HG03097 (cell line): Measurements from ENCODE around the gene DOCK6.

Experiments
- ATAC-seq: cut with Tn5 transposase; IDR thresholded peaks from one replicate; pipeline ENCODE4 v1.9.1; 2021; ENCODE audit not compliant: unreplicated experiment, low FRiP score

Gene DOCK6

DNA sequence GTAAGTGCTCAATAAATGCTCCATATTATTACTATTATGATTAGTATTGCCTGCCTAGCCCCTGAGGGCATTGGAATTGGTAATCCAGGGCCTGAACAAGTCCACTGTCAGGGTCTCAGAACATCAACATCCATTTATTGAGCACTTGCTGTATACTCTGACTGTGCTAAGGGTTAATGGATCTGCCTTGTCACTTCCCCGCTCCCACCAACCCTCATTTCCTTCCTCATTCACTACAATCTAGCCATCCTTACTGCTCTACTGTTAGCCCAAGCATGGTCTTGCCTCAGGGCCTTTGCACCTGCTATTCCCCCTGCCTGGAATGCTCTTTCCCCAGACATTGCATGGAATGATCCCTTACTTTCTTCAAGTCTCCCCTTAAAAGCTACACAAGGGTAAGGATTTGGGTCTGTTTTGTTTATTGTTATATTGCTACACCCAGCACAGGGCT is 35.6 kb downstream of the DOCK6 start:
- no peak for ATAC-seq

DNA sequence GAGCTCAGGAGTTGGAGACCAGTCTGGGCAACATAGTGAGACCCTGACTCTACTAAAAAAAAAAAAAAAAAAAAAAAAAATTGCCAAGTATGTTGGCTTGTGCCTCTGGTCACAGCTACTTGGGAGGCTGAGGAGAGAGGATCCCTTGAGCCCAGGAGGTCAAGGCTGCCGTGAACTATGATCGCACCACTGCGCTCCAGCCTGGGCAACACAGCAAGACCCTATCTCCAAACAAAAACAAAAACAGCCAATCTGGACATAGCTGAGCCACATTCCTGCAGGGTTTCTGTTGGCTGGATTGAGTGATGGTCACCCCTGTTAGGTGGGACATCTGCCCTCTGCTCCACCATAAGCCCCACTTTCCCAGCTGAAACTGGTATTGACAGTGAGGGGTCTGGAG is 36.5 kb downstream of the DOCK6 start:
- no peak for ATAC-seq

- no peak for ATAC-seq
Measured at GRCh38 chr19:11225172-11225571, 37.2 kb downstream of the DOCK6 start.

- ATAC-seq = no peak
Measured at GRCh38 chr19:11224429-11224828, 37.9 kb downstream of the DOCK6 start.

GRCh38 chr19:11223200-11223599 is 39.1 kb downstream of the DOCK6 start:
- no peak for ATAC-seq

DNA sequence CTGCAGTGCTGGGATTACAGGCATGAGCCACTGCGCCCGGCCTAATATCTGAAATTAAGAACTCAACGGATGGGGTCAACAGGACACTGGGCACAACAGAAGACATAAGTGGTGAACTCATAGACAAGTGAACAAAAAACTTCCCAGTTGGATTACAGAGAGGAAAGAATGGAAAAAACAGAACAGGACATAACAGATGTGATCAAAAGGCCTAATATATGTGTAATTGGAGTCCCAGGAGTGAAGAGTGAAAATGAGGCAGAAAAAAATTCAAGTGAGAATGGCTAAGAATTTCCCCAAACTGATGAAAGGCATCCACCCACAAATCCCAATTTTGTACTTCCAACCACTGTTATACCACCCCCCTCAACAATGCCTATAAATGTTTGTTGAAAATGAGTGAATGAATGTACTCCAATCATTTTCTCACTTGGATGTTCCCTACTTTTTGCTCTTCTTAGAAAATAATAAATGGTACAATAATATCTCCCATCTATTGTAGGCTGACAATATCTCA is 41.2 kb downstream of the DOCK6 start:
- ATAC-seq = no peak

GRCh38 chr19:11214387-11214786 is 47.9 kb downstream of the DOCK6 start:
- ATAC-seq = no peak

DNA sequence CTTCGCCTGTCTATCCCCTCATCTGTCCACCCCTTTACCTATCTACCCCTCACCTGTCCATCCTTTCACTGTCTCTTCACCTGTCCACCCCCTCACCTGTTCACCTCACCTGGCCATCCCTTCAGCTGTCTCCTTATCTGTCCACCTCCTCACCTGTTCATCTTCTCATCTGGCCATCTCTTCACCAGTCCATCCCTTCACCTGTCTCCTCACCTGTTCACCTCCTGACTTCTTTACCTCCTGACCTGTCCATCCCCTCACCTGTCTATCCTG is 51.7 kb downstream of the DOCK6 start:
- no peak for ATAC-seq

DNA sequence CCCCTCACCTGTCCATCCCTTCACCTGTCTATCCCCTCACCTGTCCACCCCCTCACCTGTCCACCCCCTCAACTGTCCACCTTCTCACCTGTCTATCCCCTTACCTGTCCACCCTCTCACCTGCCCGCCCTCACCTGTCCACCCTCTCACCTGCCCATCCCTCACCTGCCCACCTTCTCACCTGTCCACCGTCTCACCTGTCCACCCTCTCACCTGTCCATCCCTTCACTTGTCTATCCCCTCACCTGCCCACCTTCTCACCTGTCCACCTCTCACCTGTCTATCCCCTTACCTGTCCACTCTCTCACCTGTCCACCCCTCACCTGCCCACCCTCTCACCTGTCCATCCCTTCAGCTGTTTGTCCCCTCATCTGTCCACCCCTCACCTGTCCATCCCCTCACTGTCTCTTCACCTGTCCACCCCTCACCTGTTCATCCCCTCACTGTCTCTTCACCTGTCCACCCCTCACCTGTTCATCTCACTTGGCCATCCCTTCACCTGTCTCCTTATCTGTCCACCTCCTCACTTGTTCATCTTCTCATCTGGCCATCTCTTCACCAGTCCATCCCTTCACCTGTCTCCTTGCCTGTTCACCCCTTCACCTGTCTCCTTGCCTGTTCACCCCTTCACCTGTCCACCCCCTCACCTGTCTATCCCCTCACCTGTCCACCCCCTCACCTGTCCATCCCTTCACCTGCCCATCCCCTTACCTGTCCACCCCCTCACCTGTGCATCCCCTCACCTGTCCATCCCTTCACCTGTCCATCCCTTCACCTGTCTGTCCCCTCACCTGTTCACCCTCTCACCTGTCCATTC is 52.3 kb downstream of the DOCK6 start:
- no peak for ATAC-seq

DNA sequence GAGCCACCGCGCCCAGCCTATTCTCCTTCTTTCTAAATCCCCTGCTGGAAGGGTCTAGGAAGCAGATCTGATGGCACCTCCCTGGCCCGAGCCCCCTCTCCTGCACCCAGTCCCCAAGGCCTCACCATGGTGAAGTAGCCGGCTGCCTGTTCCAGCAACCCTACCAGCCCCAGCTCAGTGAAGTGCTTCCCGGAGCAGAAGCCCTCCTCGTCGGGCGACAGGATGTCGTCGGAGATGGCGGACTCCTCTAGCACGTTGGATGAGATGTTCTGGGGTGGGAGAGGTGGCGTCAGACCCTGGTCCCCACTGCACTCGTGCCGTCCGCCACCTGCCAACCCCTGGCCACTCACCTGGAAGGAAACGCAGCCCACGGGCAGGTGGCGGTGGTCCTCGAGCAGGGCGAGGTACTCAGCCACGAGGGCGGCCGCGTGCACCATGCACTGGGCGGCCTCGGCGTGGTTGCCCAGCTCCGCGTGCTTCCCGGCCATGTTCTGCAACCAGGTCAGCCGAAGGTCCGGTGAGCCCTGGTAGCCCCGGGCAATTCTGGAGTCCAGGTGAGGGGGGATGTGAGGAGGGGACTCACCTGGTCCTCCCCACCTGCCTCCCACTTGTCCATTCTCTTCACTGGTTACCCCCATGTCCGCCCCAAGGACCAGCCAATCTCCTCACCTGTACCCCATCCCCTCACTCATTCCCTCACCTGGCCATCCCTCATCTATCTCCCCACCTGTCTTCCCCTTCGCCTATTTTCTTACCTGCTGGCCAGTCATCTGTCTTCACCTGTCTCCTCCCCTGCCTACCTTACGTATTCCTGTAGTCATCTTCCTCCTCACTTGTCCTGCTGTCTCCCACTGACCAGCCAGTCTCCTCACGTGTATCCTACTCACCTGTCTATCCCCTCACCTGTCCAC is 53.5 kb downstream of the DOCK6 start:
- ATAC-seq = no peak

- ATAC-seq = no peak
Measured at GRCh38 chr19:11205939-11206570, 56.3 kb downstream of the DOCK6 start.

- ATAC-seq = no peak
Measured at GRCh38 chr19:11204943-11205349, 57.4 kb downstream of the DOCK6 start.

DNA sequence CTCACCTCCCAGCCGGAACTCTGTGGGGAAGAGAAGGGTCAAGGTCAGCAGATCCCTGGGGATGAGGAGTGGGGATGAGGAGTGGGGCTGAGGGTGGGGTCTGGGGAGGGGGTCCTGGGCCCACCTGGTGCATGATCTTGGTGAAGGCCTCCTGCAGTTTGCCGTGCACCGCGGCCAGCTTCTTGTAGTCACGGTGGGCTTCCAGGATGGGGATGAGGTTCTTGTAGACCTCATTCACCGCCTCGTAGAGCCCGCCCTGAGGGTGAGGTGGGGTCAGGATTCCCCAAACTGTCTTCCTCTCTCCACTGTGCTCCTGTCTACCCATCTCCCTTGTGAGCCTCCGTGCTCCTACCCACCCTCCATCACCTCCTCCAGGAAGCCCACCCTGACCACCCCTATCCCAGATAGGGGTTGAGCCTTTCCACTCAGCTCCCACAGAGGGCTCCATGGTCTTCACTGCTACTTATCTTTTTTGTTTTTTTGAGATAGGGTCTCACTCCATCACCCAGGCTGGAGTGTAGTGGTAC is 58.2 kb downstream of the DOCK6 start:
- no peak for ATAC-seq

DNA sequence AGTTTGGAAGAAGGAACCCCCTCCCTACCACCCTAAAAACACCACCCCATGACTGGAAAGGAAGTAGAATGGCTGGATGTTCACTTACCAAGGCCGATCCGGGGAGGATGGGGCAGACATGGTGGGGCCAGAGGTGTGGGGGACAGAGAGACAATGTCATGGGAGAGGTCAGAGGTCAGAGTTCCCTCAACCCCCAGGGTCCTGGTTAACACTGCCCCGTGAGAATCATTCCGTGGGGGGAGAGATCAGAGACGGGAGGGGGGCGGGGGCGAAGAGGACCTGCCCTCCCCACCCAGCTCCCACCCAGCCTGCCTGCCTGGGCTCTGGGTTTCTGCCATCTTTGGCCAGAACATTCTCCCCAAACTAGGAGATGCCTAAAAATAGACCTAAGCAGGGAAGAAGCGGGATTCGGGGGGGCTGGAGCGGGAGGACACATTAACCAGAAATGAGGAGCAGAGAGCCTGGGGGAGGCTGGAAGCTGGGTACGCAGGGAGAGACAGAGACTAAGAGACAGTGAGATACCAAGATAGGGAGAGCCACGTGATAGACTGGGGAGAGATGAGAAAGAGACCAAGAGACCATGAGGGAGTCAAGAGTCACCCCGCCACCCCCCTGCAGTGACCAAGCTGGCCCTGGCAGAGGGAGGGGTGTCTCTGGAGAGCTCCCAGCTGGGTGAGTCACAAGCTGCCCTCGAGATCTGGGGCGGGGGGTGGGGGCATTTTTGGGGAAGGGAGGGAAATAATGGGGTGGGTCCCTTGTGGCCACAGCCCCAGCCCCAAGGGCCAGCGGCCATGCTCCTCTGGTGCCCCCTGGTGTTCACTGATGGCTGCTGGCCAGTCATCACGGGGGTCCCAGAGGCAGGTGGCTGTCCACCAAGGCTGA is 58.9 kb downstream of the DOCK6 start:
- no peak for ATAC-seq

DNA sequence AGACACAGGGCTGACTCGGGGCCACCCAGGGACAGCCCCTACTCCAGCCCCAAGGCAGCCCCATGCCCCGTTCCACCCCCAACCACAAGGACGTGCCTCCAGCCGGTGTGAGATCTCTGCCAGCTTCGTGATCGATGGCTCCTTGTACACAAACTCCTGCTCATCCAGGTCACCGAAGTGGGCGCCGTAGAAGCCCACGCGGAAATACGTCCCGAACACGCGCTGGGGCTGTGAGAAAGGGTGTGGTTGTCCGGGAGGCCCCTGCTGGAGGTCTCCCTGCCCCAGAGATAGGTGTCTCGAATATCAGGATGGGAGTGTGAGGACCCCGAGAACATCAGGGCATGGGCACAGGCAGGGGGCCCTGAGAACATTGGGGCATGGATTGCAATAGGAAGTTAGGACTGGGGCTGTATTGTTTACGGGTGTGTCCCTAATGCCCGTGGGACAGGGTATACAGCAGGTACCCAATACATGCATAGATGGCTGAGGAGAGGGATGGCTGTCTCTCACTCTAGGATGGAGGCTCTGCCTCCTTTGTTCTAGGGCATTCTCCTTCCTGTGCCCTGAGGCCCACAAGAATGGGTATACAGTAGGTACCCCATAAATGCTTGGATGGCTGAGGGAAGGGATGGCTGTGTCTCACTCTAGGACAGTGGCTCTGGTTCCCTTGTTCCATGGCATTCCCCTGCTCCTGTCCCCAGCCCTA is 59.7 kb downstream of the DOCK6 start:
- no peak for ATAC-seq

GRCh38 chr19:11201791-11202190 is 60.5 kb downstream of the DOCK6 start:
- no peak for ATAC-seq

DNA sequence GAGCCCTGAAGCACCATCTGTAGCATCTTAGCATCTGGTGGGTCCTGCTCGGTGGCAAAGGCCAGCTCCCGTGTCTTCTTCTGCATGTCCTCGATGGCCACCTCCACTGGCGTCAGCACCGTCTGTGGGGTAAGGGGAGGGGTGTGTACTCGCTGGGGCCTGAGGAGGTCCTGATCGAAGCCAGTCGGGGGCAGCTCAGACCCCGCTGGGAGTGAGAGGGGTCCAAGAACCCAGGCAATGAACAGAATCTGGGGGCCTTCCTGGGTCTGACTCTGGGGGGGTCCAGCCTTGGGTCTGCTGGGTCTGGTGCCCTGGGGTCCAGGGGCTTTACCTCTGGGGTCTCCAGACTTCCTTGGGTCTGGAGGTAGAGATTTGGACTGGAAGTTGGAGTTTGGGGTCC is 61.4 kb downstream of the DOCK6 start:
- ATAC-seq = no peak

- no peak for ATAC-seq
Measured at GRCh38 chr19:11200015-11200574, 62.2 kb downstream of the DOCK6 start.

DNA sequence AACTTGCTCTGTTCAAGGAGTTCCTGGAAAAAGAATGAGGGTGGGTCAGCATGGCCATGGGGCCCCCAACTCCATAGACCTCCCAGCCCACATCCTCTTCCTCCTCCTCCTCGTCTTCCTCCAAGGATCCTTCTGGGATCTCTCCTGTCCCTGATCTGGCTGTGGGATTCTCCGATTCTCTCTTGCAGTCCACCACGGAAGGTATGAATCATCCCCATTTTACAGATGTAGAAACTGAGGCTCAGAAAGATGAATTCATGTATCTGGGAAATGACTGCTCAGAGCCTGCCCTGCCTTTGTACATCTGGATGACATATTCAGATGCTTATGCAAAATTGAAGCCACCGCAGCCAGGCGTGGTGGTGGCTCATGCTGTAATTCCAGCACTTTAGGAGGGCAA is 62.8 kb downstream of the DOCK6 start:
- no peak for ATAC-seq
